Coronary artery (tissue), 2 donors: Measurements from ENCODE around the gene CHORDC1.

Experiments
- DNase-seq: peaks from one replicate; pipeline ENCODE4 v3.0.0-alpha.2; 2017; ENCODE audit warnings: low spot score
- H3K27ac ChIP-seq, 2 donors: fragments of 200-600 bp; sonication (generic); one replicate each; pipeline ENCODE4 v1.5.1; 2016 to 2019
- H3K4me3 ChIP-seq: fragments of 200-600 bp; sonication (generic); 2 replicates; pipeline ENCODE4 v1.5.1; 2016; ENCODE audit warnings: mild to moderate bottlenecking, moderate library complexity
- CTCF ChIP-seq: fragments of 200-600 bp; sonication (generic); IDR thresholded peaks from one replicate; pipeline ENCODE4 v1.5.1; 2019; ENCODE audit warnings: antibody characterized with exemption

Gene CHORDC1

GRCh38 chr11:90222459-90223247 lies at the start of gene CHORDC1:
Gene CHORDC1 (minus strand): TSS chr11:90223049. CDS start chr11:90222954, 95 bp downstream.
- peak; percentile 92 for DNase-seq

GRCh38 chr11:90257158-90257525 lies 34.3 kb upstream of the CHORDC1 start:
- Histone ChIP-seq H3K4me3 (no peak overlapping the region), H3K27ac (no peak overlapping the region)
- no peak for TF ChIP-seq CTCF
- DNase-seq = no peak

More at GRCh38 chr11:90222459-90223247, at the start of gene CHORDC1:
- Histone ChIP-seq H3K27ac (peak within 1 kb of the TSS; percentile 94 to 97), H3K4me3 (peak within 1 kb of the TSS; percentile 96)
- TF ChIP-seq CTCF = no peak

- DNase-seq = no peak
- H3K4me3 ChIP-seq = no peak overlapping the region
- TF ChIP-seq CTCF = no peak
- H3K27ac ChIP-seq = no peak overlapping the region
These were observed 33.7 kb upstream of the CHORDC1 start for GRCh38 chr11:90256404-90257157.

GRCh38 chr11:90254065-90254464 lies 31.2 kb upstream of the CHORDC1 start:
- H3K27ac ChIP-seq = no peak overlapping the region
- no peak for TF ChIP-seq CTCF
- DNase-seq = no peak
- no peak overlapping the region for H3K4me3 ChIP-seq

- TF ChIP-seq CTCF = no peak
- no peak overlapping the region for H3K27ac ChIP-seq
These were observed 29.2 kb upstream of the CHORDC1 start for GRCh38 chr11:90252053-90252452.

GRCh38 chr11:90251599-90251998 lies 28.8 kb upstream of the CHORDC1 start:
- H3K27ac ChIP-seq = no peak overlapping the region
- H3K4me3 ChIP-seq = no peak overlapping the region
- no peak for DNase-seq
- no peak for TF ChIP-seq CTCF

More at GRCh38 chr11:90252053-90252452, 29.2 kb upstream of the CHORDC1 start:
- no peak for DNase-seq
- H3K4me3 ChIP-seq = no peak overlapping the region
